Measurements from ENCODE around the gene APBA2.

APBA2 gene

DNA sequence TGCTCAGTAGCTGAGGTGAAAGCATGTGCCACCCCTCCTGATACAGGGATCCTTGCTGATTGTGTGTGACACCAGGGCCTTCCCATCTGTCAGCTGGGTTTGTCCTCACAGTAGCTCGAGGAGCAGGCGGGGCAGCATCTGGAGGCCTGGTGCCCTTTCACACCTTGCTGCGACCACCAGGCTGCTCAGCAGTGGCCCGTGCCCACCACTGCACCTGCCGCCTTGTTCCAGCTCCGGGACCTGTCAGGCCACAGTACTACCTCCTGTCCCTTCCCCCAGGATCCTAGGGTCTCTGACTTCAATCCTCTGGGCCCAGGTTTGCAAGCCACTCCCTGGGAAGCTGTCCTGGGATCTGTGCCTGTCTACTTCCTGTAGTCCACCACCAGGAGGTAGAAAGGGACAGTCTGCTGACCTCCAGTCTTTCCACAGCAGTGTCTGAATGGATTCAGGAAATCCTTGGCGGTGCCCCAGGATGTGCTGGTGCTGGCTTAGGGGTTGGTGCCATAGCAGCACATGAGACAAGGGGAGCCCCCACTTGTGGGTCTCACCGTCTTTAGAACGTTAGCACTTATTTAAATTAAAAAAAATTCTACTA, 27.5 kb downstream of the APBA2 start:
- H3K36me3 ChIP-seq (ENCODE audit: insufficient read depth, low read length), result no peaks in the 10 kb centered on the region
- H2AFZ ChIP-seq (ENCODE audit: low read length), result no peak overlapping the region
- H3F3A ChIP-seq (ENCODE audit: insufficient read depth, low read length), result no peaks in the 10 kb centered on the region
- no peak overlapping the region for H3K9ac ChIP-seq (ENCODE audit: low read length)
- no peak overlapping the region for H3K4me2 ChIP-seq (ENCODE audit: low read length)
- no peaks in the 10 kb centered on the region for H4K20me1 ChIP-seq (ENCODE audit: insufficient read depth, low read length)
- no peaks in the 10 kb centered on the region for H3K4me1 ChIP-seq (ENCODE audit: insufficient read depth, low read length, severe bottlenecking)
- no peak overlapping the region for H3K27ac ChIP-seq (ENCODE audit: low read depth, low read length, poor library complexity, severe bottlenecking)
- TF ChIP-seq, protein P1, sequence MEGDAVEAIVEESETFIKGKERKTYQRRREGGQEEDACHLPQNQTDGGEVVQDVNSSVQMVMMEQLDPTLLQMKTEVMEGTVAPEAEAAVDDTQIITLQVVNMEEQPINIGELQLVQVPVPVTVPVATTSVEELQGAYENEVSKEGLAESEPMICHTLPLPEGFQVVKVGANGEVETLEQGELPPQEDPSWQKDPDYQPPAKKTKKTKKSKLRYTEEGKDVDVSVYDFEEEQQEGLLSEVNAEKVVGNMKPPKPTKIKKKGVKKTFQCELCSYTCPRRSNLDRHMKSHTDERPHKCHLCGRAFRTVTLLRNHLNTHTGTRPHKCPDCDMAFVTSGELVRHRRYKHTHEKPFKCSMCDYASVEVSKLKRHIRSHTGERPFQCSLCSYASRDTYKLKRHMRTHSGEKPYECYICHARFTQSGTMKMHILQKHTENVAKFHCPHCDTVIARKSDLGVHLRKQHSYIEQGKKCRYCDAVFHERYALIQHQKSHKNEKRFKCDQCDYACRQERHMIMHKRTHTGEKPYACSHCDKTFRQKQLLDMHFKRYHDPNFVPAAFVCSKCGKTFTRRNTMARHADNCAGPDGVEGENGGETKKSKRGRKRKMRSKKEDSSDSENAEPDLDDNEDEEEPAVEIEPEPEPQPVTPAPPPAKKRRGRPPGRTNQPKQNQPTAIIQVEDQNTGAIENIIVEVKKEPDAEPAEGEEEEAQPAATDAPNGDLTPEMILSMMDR (IDR thresholded peaks at IDR 0.05; ENCODE audit: low read length), result no peak
- no peak for TF ChIP-seq EZH2 (IDR thresholded peaks at IDR 0.05; ENCODE audit: borderline replicate concordance, low read length)
- H3K79me2 ChIP-seq (ENCODE audit: insufficient read depth, low read length), result no peaks in the 10 kb centered on the region
- H3K9me3 ChIP-seq (ENCODE audit: low read length), result no peaks in the 10 kb centered on the region
- H3K4me3 ChIP-seq (ENCODE audit: low read depth, low read length, poor library complexity, severe bottlenecking), result no peak overlapping the region
- H3K27me3 ChIP-seq (ENCODE audit: insufficient read depth, low read length), result no peaks in the 10 kb centered on the region
- no peaks in the 10 kb centered on the region for H3K9me2 ChIP-seq (ENCODE audit: low read depth, low read length)

GRCh38 chr15:28914046-28914445, 28.3 kb downstream of the APBA2 start:
- Histone ChIP-seq H3K4me1 (ENCODE audit: insufficient read depth, low read length, severe bottlenecking) (no peaks in the 10 kb centered on the region), H3K4me2 (ENCODE audit: low read length) (no peak overlapping the region), H3K9me3 (ENCODE audit: low read length) (no peaks in the 10 kb centered on the region), H3K9ac (ENCODE audit: low read length) (no peak overlapping the region), H3K9me2 (ENCODE audit: low read depth, low read length) (no peaks in the 10 kb centered on the region), H3K4me3 (ENCODE audit: low read depth, low read length, poor library complexity, severe bottlenecking) (no peak overlapping the region), H3K27me3 (ENCODE audit: insufficient read depth, low read length) (no peaks in the 10 kb centered on the region), H3K79me2 (ENCODE audit: insufficient read depth, low read length) (no peaks in the 10 kb centered on the region), H3K36me3 (ENCODE audit: insufficient read depth, low read length) (no peaks in the 10 kb centered on the region), H3F3A (ENCODE audit: insufficient read depth, low read length) (no peaks in the 10 kb centered on the region), H3K27ac (ENCODE audit: low read depth, low read length, poor library complexity, severe bottlenecking) (no peak overlapping the region), H2AFZ (ENCODE audit: low read length) (no peak overlapping the region), H4K20me1 (ENCODE audit: insufficient read depth, low read length) (no peaks in the 10 kb centered on the region)
- TF ChIP-seq, protein P1 (IDR thresholded peaks at IDR 0.05; ENCODE audit: low read length), result no peak
- no peak for TF ChIP-seq EZH2 (IDR thresholded peaks at IDR 0.05; ENCODE audit: borderline replicate concordance, low read length)

DNA sequence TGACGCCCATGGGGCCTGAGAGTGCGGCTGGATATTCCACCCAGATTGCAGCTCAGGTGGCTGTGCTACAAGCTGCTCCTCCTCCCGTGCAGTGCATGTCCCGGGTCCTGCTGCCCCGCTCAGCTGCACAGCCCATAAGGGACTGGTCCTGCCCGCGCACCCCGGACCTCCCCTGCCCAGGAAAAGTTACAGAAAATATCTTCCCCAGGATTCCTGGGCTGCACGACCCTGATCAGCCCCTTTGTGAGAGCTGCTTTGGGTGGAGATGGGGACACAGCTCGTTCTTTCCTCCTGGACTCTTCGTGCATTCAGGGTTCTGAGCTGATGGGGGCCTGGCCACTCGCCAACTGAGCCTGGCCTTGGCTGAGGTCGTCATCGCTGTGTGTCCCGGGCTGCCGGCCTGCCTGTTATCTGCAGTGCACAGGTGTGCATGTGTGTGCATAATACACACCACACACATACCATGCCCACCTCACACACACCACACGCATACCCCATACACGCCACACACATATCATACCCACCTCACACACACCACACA, 28.8 kb downstream of the APBA2 start:
- H3K4me1 ChIP-seq (ENCODE audit: insufficient read depth, low read length, severe bottlenecking), result no peaks in the 10 kb centered on the region
- H3K27me3 ChIP-seq (ENCODE audit: insufficient read depth, low read length), result no peaks in the 10 kb centered on the region
- H3F3A ChIP-seq (ENCODE audit: insufficient read depth, low read length), result no peaks in the 10 kb centered on the region
- no peak overlapping the region for H3K4me2 ChIP-seq (ENCODE audit: low read length)
- no peaks in the 10 kb centered on the region for H3K79me2 ChIP-seq (ENCODE audit: insufficient read depth, low read length)
- H3K9ac ChIP-seq (ENCODE audit: low read length), result no peak overlapping the region
- H3K27ac ChIP-seq (ENCODE audit: low read depth, low read length, poor library complexity, severe bottlenecking), result no peak overlapping the region
- no peaks in the 10 kb centered on the region for H4K20me1 ChIP-seq (ENCODE audit: insufficient read depth, low read length)
- H3K4me3 ChIP-seq (ENCODE audit: low read depth, low read length, poor library complexity, severe bottlenecking), result no peak overlapping the region
- H3K9me3 ChIP-seq (ENCODE audit: low read length), result no peaks in the 10 kb centered on the region
- no peak overlapping the region for H2AFZ ChIP-seq (ENCODE audit: low read length)
- no peaks in the 10 kb centered on the region for H3K9me2 ChIP-seq (ENCODE audit: low read depth, low read length)
- H3K36me3 ChIP-seq (ENCODE audit: insufficient read depth, low read length), result no peaks in the 10 kb centered on the region
- TF ChIP-seq, protein P1 (IDR thresholded peaks at IDR 0.05; ENCODE audit: low read length), result no peak
- no peak for TF ChIP-seq EZH2 (IDR thresholded peaks at IDR 0.05; ENCODE audit: borderline replicate concordance, low read length)

All from OCI-LY1 (cell line).